Endothelial cell of umbilical vein (primary cell): ENCODE measurements around the gene FABP6. TPM values are rescaled to one million over a fixed set of nuclear protein-coding genes. Genes with fewer than 3 reads are reported as not detected.

Source experiments
- BruUV-seq: library from RNA; stranded (reverse); fragments of 400-500 nt; replicated peaks from 2 replicates; lab custom pipeline; 2021; lab: Mats Ljungman, UMichigan
- CTCF ChIA-PET: fragments of 300-600, 350-600 bp; sonication (Branson Sonifier 250); formaldehyde crosslinking; loops from one replicate; lab custom pipeline; 2021; ENCODE audit warnings: antibody characterized with exemption, inconsistent platforms; lab: Charles Lee
- POLR2A ChIA-PET: fragments of 300-600, 350-600 bp; sonication (Branson Sonifier 250); formaldehyde crosslinking; loops from one replicate; lab custom pipeline; 2021; ENCODE audit warnings: antibody characterized with exemption, inconsistent platforms; lab: Charles Lee
- DNase-seq: peaks from one replicate; pipeline ENCODE4 v3.0.0-alpha.2; 2011; ENCODE audit warnings: low read depth, low spot score
- FAIRE-seq: peaks from 2 replicates; lab custom pipeline; 2011; peaks lifted over from hg19 to GRCh38; lab: Jason Lieb, UNC
- H2AFZ ChIP-seq: 2 replicates; pipeline ENCODE4 v1.6.0; 2012; ENCODE audit warnings: low read depth, low read length, control low read depth, inconsistent platforms
- H3K27ac ChIP-seq: 2 replicates; pipeline ENCODE4 v1.5.1; 2011; ENCODE audit warnings: low read depth, mild to moderate bottlenecking, control low read depth, low read length, moderate library complexity; ENCODE audit not compliant: insufficient read depth
- H3K27me3 ChIP-seq, 2 experiments: 2 replicates each; pipeline versions ENCODE4 v1.6.0 to v1.6.1; 2011; ENCODE audit warnings: low read length in 2 of 2, mixed read lengths in 1 of 2; ENCODE audit not compliant: control insufficient read depth in 2 of 2, insufficient read depth in 2 of 2
- H3K36me3 ChIP-seq, 2 experiments: 2 replicates in 1 of 2; 3 replicates in 1 of 2; pipeline ENCODE4 v1.5.1; 2011; ENCODE audit warnings: low read length in 2 of 2, mild to moderate bottlenecking in 1 of 2, moderate library complexity in 1 of 2; ENCODE audit not compliant: control insufficient read depth in 2 of 2, insufficient read depth in 2 of 2; ENCODE audit errors: extremely low read depth in 1 of 2
- H3K4me1 ChIP-seq: 3 replicates; pipeline ENCODE4 v1.5.1; 2011; ENCODE audit warnings: mild to moderate bottlenecking, low read length; ENCODE audit not compliant: control insufficient read depth, insufficient read depth; ENCODE audit errors: extremely low read depth
- H3K4me2 ChIP-seq: 2 replicates; pipeline ENCODE4 v1.6.1; 2011; ENCODE audit warnings: low read length, control low read depth, mixed read lengths; ENCODE audit not compliant: insufficient read depth
- H3K4me3 ChIP-seq, 3 experiments: fragments of 200-600 bp in 1 of 3; sonication (generic), shearing (Covaris generic) in 1 of 3; replicated peaks in 1 of 3; 2 replicates each; pipeline ENCODE4 v1.5.1; 2011 to 2016; ENCODE audit warnings: control low read depth in 3 of 3, low read length in 3 of 3, mild to moderate bottlenecking in 2 of 3, inconsistent platforms in 1 of 3, low read depth in 1 of 3, moderate library complexity in 1 of 3; ENCODE audit not compliant: insufficient read depth in 1 of 3
- H3K79me2 ChIP-seq: 2 replicates; pipeline ENCODE4 v1.6.0; 2012; ENCODE audit warnings: low read length, inconsistent platforms; ENCODE audit not compliant: control insufficient read depth, insufficient read depth
- H3K9ac ChIP-seq: replicated peaks from 2 replicates; pipeline ENCODE3; 2011; ENCODE audit warnings: low read length, control low read depth; ENCODE audit not compliant: insufficient read depth; ENCODE audit errors: extremely low read depth
- H3K9me1 ChIP-seq: replicated peaks from 3 replicates; pipeline ENCODE4 v1.6.0; 2011; ENCODE audit warnings: mild to moderate bottlenecking, low read length; ENCODE audit not compliant: control insufficient read depth, insufficient read depth; ENCODE audit errors: extremely low read depth
- H3K9me3 ChIP-seq: replicated peaks from 2 replicates; pipeline ENCODE4 v1.5.1; 2012; ENCODE audit warnings: low read length, inconsistent platforms; ENCODE audit not compliant: control insufficient read depth, insufficient read depth
- H4K20me1 ChIP-seq: replicated peaks from 2 replicates; pipeline ENCODE3; 2011; ENCODE audit warnings: mild to moderate bottlenecking, low read length; ENCODE audit not compliant: control insufficient read depth, insufficient read depth; ENCODE audit errors: extremely low read depth
- EZH2 ChIP-seq: IDR thresholded peaks from 2 replicates; pipeline ENCODE4 v1.6.1; 2012; ENCODE audit warnings: borderline replicate concordance, low read depth, mild to moderate bottlenecking, moderate library complexity, low read length, inconsistent platforms; ENCODE audit not compliant: severe bottlenecking
- FOS ChIP-seq: IDR thresholded peaks from 2 replicates; pipeline ENCODE4 v1.6.1; 2011; ENCODE audit warnings: mild to moderate bottlenecking, low read length, moderate library complexity, borderline replicate concordance; ENCODE audit not compliant: insufficient read depth
- GATA2 ChIP-seq: IDR thresholded peaks from 2 replicates; pipeline ENCODE4 v1.7.0; 2011; ENCODE audit warnings: low read depth, mild to moderate bottlenecking, moderate library complexity, mixed read lengths, low read length; ENCODE audit not compliant: insufficient read length, insufficient read depth
- MAX ChIP-seq: IDR thresholded peaks from 2 replicates; pipeline ENCODE4 v1.6.1; 2011; ENCODE audit not compliant: insufficient read depth, insufficient read length
- dilution Hi-C: fragments of 300-500 bp; cut with MboI; formaldehyde crosslinking; loops from one replicate; pipeline ENCODE4 v1.15.0; 2019; ENCODE audit warnings: low sequenced_read_pairs; ENCODE audit not compliant: extremely low pct_ligation_motif_present
- intact Hi-C: fragments of 100-400 bp; cut with micrococcal nuclease; formaldehyde crosslinking; loops from one replicate; pipeline ENCODE4 v1.10.0; 2022
- polyA plus RNA-seq, 4 experiments: library from polyadenylated mRNA; depleted of rRNA in 3 of 4; stranded (reverse) in 3 of 4; unstranded in 1 of 4; fragments of >200 nt; gene quantifications; 2 replicates each; pipeline versions ENCODE4 v1.2.1 to v1.2.3, GENCODE V29; 2011 to 2012; ENCODE audit warnings: missing spikeins in 1 of 4
- total RNA-seq: library from RNA; stranded (reverse); gene quantifications from 2 replicates; pipeline ENCODE4 v1.2.3, GENCODE V29; 2021

The FABP6 gene
- total and polyA plus RNA-seq, 2 donors (not counting 3 experiments of a cell fraction or from before 2014, with no cell fraction given): not detected

GRCh38 chr5:160286947-160287346 is 57.6 kb downstream of the FABP6 start:
- no peak overlapping the region for H2AFZ ChIP-seq
- no peaks in the 10 kb centered on the region for H3K9me3 ChIP-seq
- DNase-seq (no peak), FAIRE-seq (no peak)
- dilution Hi-C loops: no loop called here
- BruUV-seq: no TSS peak
- no peak overlapping the region for H3K4me3 ChIP-seq
- H3K9me1 ChIP-seq: no peaks in the 10 kb centered on the region
- H3K27me3 ChIP-seq: no peaks in the 10 kb centered on the region
- intact Hi-C loops: loop anchor here (2.0 kb wide), 1 partner anchor 16 kb away; no protein-coding TSS in a partner anchor
- H3K4me2 ChIP-seq: no peak overlapping the region
- no peak overlapping the region for H3K9ac ChIP-seq
- no peaks in the 10 kb centered on the region for H3K79me2 ChIP-seq
- TF ChIP-seq FOS: no peak
- no peaks in the 10 kb centered on the region for H4K20me1 ChIP-seq
- peaks cover 22% of the 10 kb centered on the region for H3K4me1 ChIP-seq
- ChIA-PET CTCF (interaction anchor here (0.9 to 2.1 kb wide), 5 partner anchors 16 to 265 kb away, joined by 3 to 9 read pairs (median 5); partner anchors contain the start of gene CCNJL), POLR2A (no interaction called here)
- no peak overlapping the region for H3K27ac ChIP-seq
- no peaks in the 10 kb centered on the region for H3K36me3 ChIP-seq

GRCh38 chr5:160287378-160288051 is 58.2 kb downstream of the FABP6 start:
- no peak overlapping the region for H3K27ac ChIP-seq
- no peak overlapping the region for H2AFZ ChIP-seq
- BruUV-seq: no TSS peak
- no peak overlapping the region for H3K4me3 ChIP-seq
- DNase-seq: peak; percentile 80
- POLR2A ChIA-PET: interaction anchor here (0.9 kb wide), 1 partner anchor 27 kb away, joined by 3 read pairs; no protein-coding TSS in a partner anchor
- intact Hi-C loops (loop anchor here (2.0 kb wide), 1 partner anchor 17 kb away; no protein-coding TSS in a partner anchor), dilution Hi-C loops (no loop called here)
- H3K9me3 ChIP-seq: no peaks in the 10 kb centered on the region
- peaks cover 19% of the 10 kb centered on the region for H3K4me1 ChIP-seq
- no peak overlapping the region for H3K4me2 ChIP-seq
- FAIRE-seq: no peak
- CTCF ChIA-PET: interaction anchor here (0.9 to 2.1 kb wide), 5 partner anchors 16 to 266 kb away, joined by 3 to 9 read pairs (median 5); partner anchors contain the start of gene CCNJL
- TF ChIP-seq MAX (no peak), EZH2 (no peak), GATA2 (no peak)
- H4K20me1 ChIP-seq: no peaks in the 10 kb centered on the region
- no peaks in the 10 kb centered on the region for H3K79me2 ChIP-seq
- H3K27me3 ChIP-seq: no peaks in the 10 kb centered on the region
- H3K36me3 ChIP-seq: no peaks in the 10 kb centered on the region
- H3K9ac ChIP-seq: no peak overlapping the region
- H3K9me1 ChIP-seq: no peaks in the 10 kb centered on the region

Other genes starting within 250 kb of the FABP6 start
- gene TTC1, start 220.4 kb upstream of the FABP6 start, total RNA-seq: 59.6 and 62.6 TPM in 2 replicates
- gene TTC1, start 220.4 kb upstream of the FABP6 start, polyA plus RNA-seq: 23.9 and 25.9 TPM in 2 replicates
- 17.3 and 19.3 TPM in 2 replicates for gene PWWP2A, start 110.1 kb upstream of the FABP6 start, total RNA-seq
- gene PWWP2A, start 110.1 kb upstream of the FABP6 start, polyA plus RNA-seq: 4.6 and 4.8 TPM in 2 replicates
- 17.4 and 20.0 TPM in 2 replicates for gene CCNJL, start 83.1 kb downstream of the FABP6 start, total RNA-seq
- 21.3 and 24.8 TPM in 2 replicates for gene CCNJL, start 83.1 kb downstream of the FABP6 start, polyA plus RNA-seq
- gene C1QTNF2, start 141.1 kb downstream of the FABP6 start, total RNA-seq: 0.53 TPM in 1 of 2 replicates, not detected in the other
- gene C1QTNF2, start 141.1 kb downstream of the FABP6 start, polyA plus RNA-seq: 0.46 and 0.52 TPM in 2 replicates
- 2.6 and 2.7 TPM in 2 replicates for gene FAM200C, start 170.5 kb downstream of the FABP6 start, total RNA-seq
- gene FAM200C, start 170.5 kb downstream of the FABP6 start, polyA plus RNA-seq: 0.76 and 0.86 TPM in 2 replicates
- 42.7 and 48.2 TPM in 2 replicates for gene SLU7, start 189.6 kb downstream of the FABP6 start, total RNA-seq
- 4.5 and 10.2 TPM in 2 replicates for gene SLU7, start 189.6 kb downstream of the FABP6 start, polyA plus RNA-seq
- gene PTTG1, start 192.3 kb downstream of the FABP6 start, total RNA-seq: 139 and 140 TPM in 2 replicates
- gene PTTG1, start 192.3 kb downstream of the FABP6 start, polyA plus RNA-seq: 157 and 173 TPM in 2 replicates